SH-SY5Y (cell line): ENCODE data around the gene PLSCR4.

Experiments used
- GATA2 ChIP-seq: IDR thresholded peaks from 2 replicates; pipeline ENCODE4 v1.6.1; 2011; ENCODE audit warnings: mild to moderate bottlenecking, low read depth, low read length
- GATA3 ChIP-seq: IDR thresholded peaks from 2 replicates; pipeline ENCODE4 v1.6.1; 2011; ENCODE audit warnings: low read depth, mild to moderate bottlenecking, low read length, moderate library complexity

GRCh38 chr3:146274833-146275232 lies 23.9 kb upstream of the PLSCR4 start:
- TF ChIP-seq GATA2 = no peak
- no peak for TF ChIP-seq GATA3
